Stimulated activated CD8-positive, alpha-beta memory T cell treated with anti-CD3 and anti-CD28 coated beads, Interleukin-7, amount 100 ng/mL, for 4 hours (primary cell): ENCODE measurements around the gene PODXL2.
A peak's percentile ranks its signal among the peaks of the same experiment; 100 is the strongest.

ENCODE experiments used
- DNase-seq, 2 donors: peaks; one replicate each; pipeline ENCODE4 v3.0.0-alpha.2; 2020; ENCODE audit warnings: low read depth in 2 of 2

PODXL2 gene

GRCh38 chr3:127658234-127658633 lies 29.2 kb downstream of the PODXL2 start:
- DNase-seq = no peak

- no peak for DNase-seq
Observed at GRCh38 chr3:127660621-127661251, 31.8 kb downstream of the PODXL2 start.

DNA sequence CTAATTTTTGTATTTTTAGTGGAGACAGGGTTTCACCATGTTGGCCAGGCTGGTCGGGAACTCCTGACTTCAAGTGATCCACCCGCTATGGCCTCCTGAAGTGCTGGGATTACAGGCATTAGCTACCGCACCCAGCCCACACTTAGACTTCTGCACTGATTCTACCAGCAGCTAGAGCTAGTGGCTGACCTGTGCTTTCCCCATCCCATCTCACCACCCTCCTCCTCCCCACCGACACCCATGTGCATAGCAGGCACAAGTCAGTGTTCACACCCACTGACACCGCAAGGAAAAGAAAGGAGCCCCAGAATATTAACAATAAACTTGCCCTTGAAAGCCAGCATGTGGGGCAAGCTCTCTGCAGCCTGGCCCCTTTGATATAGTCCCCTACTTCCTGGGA lies 32.6 kb downstream of the PODXL2 start:
- DNase-seq = no peak

- no peak for DNase-seq
Observed at GRCh38 chr3:127662001-127662469, 33.0 kb downstream of the PODXL2 start.

GRCh38 chr3:127663151-127663550 lies 34.2 kb downstream of the PODXL2 start:
- no peak for DNase-seq

- no peak for DNase-seq
Observed at GRCh38 chr3:127665165-127665564, 36.2 kb downstream of the PODXL2 start.

DNA sequence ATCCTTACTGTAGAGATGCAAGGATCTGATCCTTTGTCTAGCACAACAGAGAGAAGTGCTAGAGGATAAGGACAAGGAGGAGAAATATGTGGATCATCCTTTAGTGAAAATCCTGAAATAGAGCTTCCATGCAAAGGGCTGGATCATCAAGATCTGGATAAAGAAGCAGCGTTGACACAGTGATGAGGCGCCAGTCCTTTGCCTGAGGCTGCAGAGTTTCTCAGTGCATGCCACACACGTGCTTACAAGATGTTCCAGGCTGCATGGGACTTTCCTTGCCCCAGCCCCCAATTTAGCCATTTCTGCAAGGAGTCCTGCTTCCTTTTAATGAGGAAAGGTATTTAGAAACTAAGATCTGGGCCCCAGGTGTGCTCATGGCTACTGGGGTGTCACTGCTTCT lies 36.6 kb downstream of the PODXL2 start:
- DNase-seq = no peak

- DNase-seq = no peak
Observed at GRCh38 chr3:127666676-127667075, 37.7 kb downstream of the PODXL2 start.

- no peak for DNase-seq
Observed at GRCh38 chr3:127667119-127667681, 38.2 kb downstream of the PODXL2 start.

- no peak for DNase-seq
Observed at GRCh38 chr3:127668906-127669305, 39.9 kb downstream of the PODXL2 start.

- DNase-seq = no peak
Observed at GRCh38 chr3:127669541-127670228, 40.7 kb downstream of the PODXL2 start.

DNA sequence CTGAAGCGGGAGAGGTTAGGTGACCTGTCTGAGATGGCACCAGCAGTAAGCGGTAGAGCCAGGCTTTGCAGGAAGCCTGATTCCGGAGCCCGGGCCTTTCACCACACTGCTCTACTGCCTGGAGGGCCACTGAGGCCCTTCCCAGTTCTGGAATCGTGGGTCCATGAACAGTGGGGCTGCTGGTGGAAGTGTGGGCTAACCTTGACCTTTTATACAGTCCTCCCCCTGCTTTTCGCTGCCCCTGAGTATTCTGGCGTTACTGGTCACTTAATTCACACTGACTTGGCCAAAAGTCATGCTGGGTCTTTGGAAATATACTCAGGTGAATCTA lies 41.2 kb downstream of the PODXL2 start:
- DNase-seq = no peak

- DNase-seq = no peak
Observed at GRCh38 chr3:127670761-127671522, 42.0 kb downstream of the PODXL2 start.

DNA sequence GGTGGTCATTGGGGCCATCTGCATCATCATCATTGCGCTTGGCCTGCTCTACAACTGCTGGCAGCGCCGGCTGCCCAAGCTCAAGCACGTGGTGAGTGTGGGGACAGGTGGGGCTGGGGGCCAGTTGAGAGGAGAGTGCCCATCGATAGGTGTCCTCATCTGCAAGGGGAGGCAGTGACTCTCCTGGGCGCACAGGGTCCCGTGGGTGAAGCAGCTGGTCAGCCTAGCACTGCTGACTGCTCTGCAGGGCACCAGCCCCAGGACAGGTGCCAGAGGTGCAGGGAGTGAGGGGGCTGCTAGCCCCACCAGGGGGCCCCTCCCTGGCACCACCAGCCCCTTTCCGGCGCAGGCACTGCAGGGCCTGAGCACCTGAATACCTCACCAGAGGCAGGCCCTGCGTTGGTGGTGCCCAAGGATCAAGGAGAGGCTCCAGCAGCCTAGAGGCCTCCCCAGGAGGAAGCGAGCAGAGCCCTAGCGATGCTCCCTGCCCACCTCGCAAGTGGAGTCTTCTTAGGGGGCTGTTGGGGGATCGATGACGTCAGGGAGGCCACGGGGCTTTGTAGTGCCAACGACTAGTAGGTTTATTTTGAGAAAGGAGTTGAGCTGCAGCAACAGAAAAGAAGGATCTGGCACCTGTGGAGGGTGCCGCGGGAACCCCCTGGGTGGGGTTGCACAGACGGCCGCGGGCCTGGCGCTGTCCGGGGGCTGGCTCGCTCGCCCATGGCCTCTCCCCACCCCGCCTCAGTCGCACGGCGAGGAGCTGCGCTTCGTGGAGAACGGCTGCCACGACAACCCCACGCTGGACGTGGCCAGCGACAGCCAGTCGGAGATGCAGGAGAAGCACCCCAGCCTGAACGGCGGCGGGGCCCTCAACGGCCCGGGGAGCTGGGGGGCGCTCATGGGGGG lies 42.8 kb downstream of the PODXL2 start:
- DNase-seq = peak in 1 of 2 donors; percentile 24

DNA sequence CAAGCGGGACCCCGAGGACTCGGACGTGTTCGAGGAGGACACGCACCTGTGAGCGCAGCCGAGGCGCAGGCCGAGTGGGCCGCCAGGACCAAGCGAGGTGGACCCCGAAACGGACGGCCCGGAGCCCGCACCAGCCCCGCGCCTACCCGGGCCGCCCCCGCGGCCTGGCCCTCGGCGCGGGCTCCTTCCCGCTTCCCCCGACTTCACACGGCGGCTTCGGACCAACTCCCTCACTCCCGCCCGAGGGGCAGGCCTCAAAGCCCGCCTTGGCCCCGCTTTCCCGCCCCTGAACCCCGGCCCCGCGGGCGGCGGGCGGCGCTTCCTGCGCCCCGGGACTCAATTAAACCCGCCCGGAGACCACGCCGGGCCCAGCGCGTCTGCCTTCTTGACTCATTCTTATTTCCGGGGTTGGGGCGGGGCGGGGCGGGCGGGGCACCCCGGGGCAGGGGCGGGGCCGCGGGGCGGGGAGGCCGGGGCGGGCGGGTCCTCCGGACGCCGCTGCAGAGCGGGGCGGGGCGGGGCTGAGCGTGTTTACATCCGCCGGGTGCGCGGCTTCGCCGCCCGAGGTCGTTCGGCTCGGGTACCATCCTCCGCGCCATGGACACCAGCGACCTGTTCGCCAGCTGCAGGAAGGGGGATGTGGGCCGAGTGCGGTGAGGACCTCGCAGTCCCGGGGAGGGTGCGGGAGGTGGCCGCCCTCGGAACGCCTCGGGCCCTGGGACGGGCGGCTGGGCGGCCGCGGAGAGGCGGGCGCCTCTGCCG lies 43.6 kb downstream of the PODXL2 start, which contains the start of gene ABTB1:
ABTB1 (plus strand) TSS at position 524 of the 762 bp plus-strand sequence; CDS start at position 598, 74 bp downstream.
- DNase-seq = peak; percentile 59 to 83

DNA sequence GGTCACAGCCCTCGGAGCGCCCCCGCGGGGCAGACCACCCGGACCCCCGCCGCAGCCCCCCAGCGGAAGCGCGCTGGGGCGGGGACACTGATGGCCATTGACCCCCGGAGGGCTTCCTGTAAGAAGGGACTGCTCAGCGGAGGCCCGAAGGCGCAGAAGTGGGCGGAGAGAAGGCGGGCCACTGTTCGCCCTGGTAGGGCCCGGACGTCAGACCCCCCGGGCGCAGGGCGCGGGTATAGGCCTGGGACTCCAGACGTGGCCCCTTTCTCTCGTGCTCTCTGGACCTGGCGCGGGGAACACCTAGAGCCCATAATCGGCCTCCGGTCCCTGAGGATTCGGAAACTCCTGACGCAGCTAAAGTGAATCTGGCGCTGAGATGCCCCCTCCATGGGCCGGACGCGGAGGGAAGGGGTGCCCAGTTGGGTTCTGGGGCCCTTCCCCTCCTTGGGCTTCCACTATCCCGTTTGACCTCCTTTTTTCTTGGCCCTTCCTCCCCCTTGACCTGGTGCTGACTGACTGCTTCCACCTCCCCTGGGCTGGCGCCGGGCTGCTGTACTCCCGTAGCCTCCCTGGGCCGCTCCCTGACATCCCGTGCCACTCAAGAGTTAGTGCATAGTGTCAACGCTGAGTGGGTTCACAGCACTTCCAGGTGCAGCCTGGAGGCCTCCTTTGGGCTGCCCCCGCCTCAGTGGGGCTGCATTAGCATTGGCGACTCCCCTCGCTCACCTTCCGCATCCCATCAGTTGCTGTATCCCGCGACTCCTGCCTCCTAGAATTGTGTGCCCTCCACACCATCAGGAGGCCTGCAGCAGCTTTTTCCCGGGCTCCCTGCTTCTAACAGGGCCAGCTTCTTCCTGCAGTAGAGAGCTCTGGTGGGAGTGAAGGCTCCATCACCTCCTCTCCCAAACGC lies 44.5 kb downstream of the PODXL2 start:
- DNase-seq = peak in 1 of 2 donors; percentile 43

DNA sequence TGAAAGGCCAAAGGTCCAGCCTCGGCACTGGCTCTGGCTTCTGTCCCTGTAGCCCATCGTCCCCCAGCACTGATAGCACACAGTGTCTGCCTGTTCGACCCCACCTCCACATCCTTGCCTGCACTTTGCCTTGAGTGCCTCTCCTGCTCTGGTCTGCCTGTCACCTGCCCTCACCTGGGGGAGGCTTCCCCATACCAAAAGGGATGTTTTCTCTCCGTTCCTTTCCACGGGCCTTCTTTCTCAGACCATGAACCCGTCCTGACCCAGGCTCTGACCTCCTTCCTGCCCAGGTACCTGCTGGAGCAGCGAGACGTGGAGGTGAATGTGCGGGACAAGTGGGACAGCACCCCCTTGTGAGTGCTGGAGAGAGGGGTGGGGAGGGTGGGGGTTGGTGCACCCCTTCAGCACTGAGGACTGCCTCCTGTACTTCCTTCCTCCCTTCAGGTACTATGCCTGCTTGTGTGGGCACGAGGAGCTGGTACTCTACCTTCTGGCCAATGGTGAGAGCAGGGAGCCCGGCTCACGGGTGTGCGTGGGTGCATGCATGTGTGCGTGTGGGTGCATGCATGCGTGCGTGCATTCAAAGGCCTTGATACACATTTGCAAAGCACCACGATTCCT lies 45.2 kb downstream of the PODXL2 start:
- DNase-seq = no peak

GRCh38 chr3:127674790-127675189 lies 45.8 kb downstream of the PODXL2 start:
- no peak for DNase-seq
